ENCODE measurements around the gene PRSS57. TPM values are rescaled to one million over a fixed set of nuclear protein-coding genes. Genes with fewer than 3 reads are reported as not detected.

The PRSS57 gene
- total RNA-seq, 2 donors from 2014 or later = not detected

GRCh38 chr19:643736-644135 is 51.5 kb downstream of the PRSS57 start:
- H3K27me3 ChIP-seq (replicated peaks; ENCODE audit: insufficient read depth) = no peaks in the 10 kb centered on the region
- H3K4me3 ChIP-seq = no peak overlapping the region
- TF ChIP-seq CTCF (IDR thresholded peaks at IDR 0.05) = no peak
- H3K27ac ChIP-seq = no peak overlapping the region
- no peak for ATAC-seq (ENCODE audit: insufficient number of reproducible peaks, low FRiP score, low read depth)
- H3K4me1 ChIP-seq (ENCODE audit: control insufficient read depth in 1 of 2, low read depth in 2 of 2) = peaks cover 4 to 7% of the 10 kb centered on the region in 2 donors
- H3K9me3 ChIP-seq = no peaks in the 10 kb centered on the region
- H3K36me3 ChIP-seq = peaks cover 24% of the 10 kb centered on the region
- no peak for DNase-seq (ENCODE audit: low spot score)

GRCh38 chr19:642767-643727 is 52.2 kb downstream of the PRSS57 start:
- H3K27me3 ChIP-seq (replicated peaks; ENCODE audit: insufficient read depth) = no peaks in the 10 kb centered on the region
- no peaks in the 10 kb centered on the region for H3K9me3 ChIP-seq
- H3K4me3 ChIP-seq = no peak overlapping the region
- TF ChIP-seq CTCF (IDR thresholded peaks at IDR 0.05) = no peak
- H3K27ac ChIP-seq = no peak overlapping the region
- peaks cover 4 to 8% of the 10 kb centered on the region in 2 donors for H3K4me1 ChIP-seq (ENCODE audit: control insufficient read depth in 1 of 2, low read depth in 2 of 2)
- DNase-seq (ENCODE audit: low spot score) (no peak), ATAC-seq (ENCODE audit: insufficient number of reproducible peaks, low FRiP score, low read depth) (no peak)
- H3K36me3 ChIP-seq = peaks cover 20% of the 10 kb centered on the region

- Histone ChIP-seq H3K27ac (no peak overlapping the region), H3K36me3 (peaks cover 6% of the 10 kb centered on the region), H3K9me3 (no peaks in the 10 kb centered on the region), H3K27me3 (replicated peaks; ENCODE audit: insufficient read depth) (no peaks in the 10 kb centered on the region), H3K4me1 (ENCODE audit: control insufficient read depth in 1 of 2, low read depth in 2 of 2) (peaks cover 4 to 8% of the 10 kb centered on the region in 2 donors), H3K4me3 (no peak overlapping the region)
- no peak for TF ChIP-seq CTCF (IDR thresholded peaks at IDR 0.05)
- ATAC-seq (ENCODE audit: insufficient number of reproducible peaks, low FRiP score, low read depth) (no peak), DNase-seq (ENCODE audit: low spot score) (no peak)
Measured at GRCh38 chr19:641702-642101, 53.5 kb downstream of the PRSS57 start.

- H3K27me3 ChIP-seq (replicated peaks; ENCODE audit: insufficient read depth) = no peaks in the 10 kb centered on the region
- H3K4me1 ChIP-seq (ENCODE audit: control insufficient read depth in 1 of 2, low read depth in 2 of 2) = peaks cover 4 to 8% of the 10 kb centered on the region in 2 donors
- H3K9me3 ChIP-seq = no peaks in the 10 kb centered on the region
- no peak overlapping the region for H3K4me3 ChIP-seq
- no peak for ATAC-seq (ENCODE audit: insufficient number of reproducible peaks, low FRiP score, low read depth)
- no peak for DNase-seq (ENCODE audit: low spot score)
- H3K27ac ChIP-seq = no peak overlapping the region
- H3K36me3 ChIP-seq = no peaks in the 10 kb centered on the region
- TF ChIP-seq CTCF (IDR thresholded peaks at IDR 0.05) = no peak
Measured at GRCh38 chr19:640606-641189, 54.6 kb downstream of the PRSS57 start.

GRCh38 chr19:640161-640558 is 55.1 kb downstream of the PRSS57 start:
- ATAC-seq (ENCODE audit: insufficient number of reproducible peaks, low FRiP score, low read depth) (no peak), DNase-seq (ENCODE audit: low spot score) (no peak)
- Histone ChIP-seq H3K4me1 (ENCODE audit: control insufficient read depth in 1 of 2, low read depth in 2 of 2) (peaks cover 4 to 8% of the 10 kb centered on the region in 2 donors), H3K36me3 (no peaks in the 10 kb centered on the region), H3K4me3 (peak overlapping the region; percentile 80), H3K27ac (no peak overlapping the region), H3K9me3 (no peaks in the 10 kb centered on the region), H3K27me3 (replicated peaks; ENCODE audit: insufficient read depth) (no peaks in the 10 kb centered on the region)
- no peak for TF ChIP-seq CTCF (IDR thresholded peaks at IDR 0.05)

All from thoracic aorta (tissue), 2 donors.